Occipital lobe (tissue), 2 donors: ENCODE measurements around the gene SMIM41. TPM values are rescaled to one million over a fixed set of nuclear protein-coding genes. Genes with fewer than 3 reads are reported as not detected.

Experiments used
- DNase-seq: peaks from one replicate; lab custom pipeline; 2025; lab: John Stamatoyannopoulos, UW
- total RNA-seq: library from RNA; depleted of rRNA; stranded (reverse); fragments of >200 nt; gene quantifications from one replicate; pipeline ENCODE4 v1.2.3, GENCODE V29; 2014

The SMIM41 gene
- total RNA-seq, 1 donor from 2014 or later, result not detected

GRCh38 chr12:52145228-52146088 is 66.0 kb downstream of the SMIM41 start:
- no peak for DNase-seq

- DNase-seq, result no peak
These were observed 66.8 kb downstream of the SMIM41 start for GRCh38 chr12:52146089-52146821.

GRCh38 chr12:52146822-52147366 is 67.4 kb downstream of the SMIM41 start:
- no peak for DNase-seq

- no peak for DNase-seq
These were observed 68.0 kb downstream of the SMIM41 start for GRCh38 chr12:52147367-52147963.

- DNase-seq, result no peak
These were observed 68.5 kb downstream of the SMIM41 start for GRCh38 chr12:52147964-52148463.

- no peak for DNase-seq
These were observed 69.1 kb downstream of the SMIM41 start for GRCh38 chr12:52148464-52149181.

- DNase-seq, result no peak
These were observed 69.7 kb downstream of the SMIM41 start for GRCh38 chr12:52149182-52149641.

- no peak for DNase-seq
These were observed 70.2 kb downstream of the SMIM41 start for GRCh38 chr12:52149651-52150241.

GRCh38 chr12:52151153-52151836 is 71.8 kb downstream of the SMIM41 start:
- DNase-seq, result no peak

- DNase-seq, result no peak
These were observed 72.6 kb downstream of the SMIM41 start for GRCh38 chr12:52151837-52152783.

GRCh38 chr12:52152905-52153317 is 73.4 kb downstream of the SMIM41 start:
- no peak for DNase-seq

- DNase-seq, result no peak
These were observed 75.8 kb downstream of the SMIM41 start for GRCh38 chr12:52155048-52155868.

GRCh38 chr12:52156311-52156710 is 76.8 kb downstream of the SMIM41 start:
- DNase-seq, result no peak

GRCh38 chr12:52156757-52157565 is 77.5 kb downstream of the SMIM41 start:
- peak; percentile 14 for DNase-seq

GRCh38 chr12:52157566-52158150 is 78.2 kb downstream of the SMIM41 start:
- DNase-seq, result no peak
